Fibroblast of mammary gland (primary cell): ENCODE data around the gene LRRC58.

Experiments
- DNase-seq: peaks from one replicate; pipeline ENCODE4 v3.0.0-alpha.2; 2010; ENCODE audit warnings: low read depth
- H3K4me3 ChIP-seq: 2 replicates; pipeline ENCODE4 v1.5.1; 2011; ENCODE audit warnings: low read depth, mild to moderate bottlenecking, low read length, moderate library complexity; ENCODE audit not compliant: control insufficient read depth
- CTCF ChIP-seq: conservative IDR thresholded peaks from 2 replicates; pipeline ENCODE4 v1.5.1; 2011; ENCODE audit warnings: low read depth, low read length, inconsistent platforms; ENCODE audit not compliant: control insufficient read depth, insufficient read depth

Gene LRRC58

GRCh38 chr3:120357807-120358206 lies 8.7 kb upstream of the LRRC58 start:
- H3K4me3 ChIP-seq = no peak overlapping the region
- no peak for TF ChIP-seq CTCF
- DNase-seq = no peak

GRCh38 chr3:120355486-120355885 lies 6.3 kb upstream of the LRRC58 start:
- no peak overlapping the region for H3K4me3 ChIP-seq
- no peak for DNase-seq
- TF ChIP-seq CTCF = no peak

GRCh38 chr3:120353463-120353862 lies 4.3 kb upstream of the LRRC58 start:
- DNase-seq = no peak
- no peak for TF ChIP-seq CTCF
- H3K4me3 ChIP-seq = no peak overlapping the region

GRCh38 chr3:120352017-120352416 lies 2.9 kb upstream of the LRRC58 start:
- no peak overlapping the region for H3K4me3 ChIP-seq
- DNase-seq = no peak
- no peak for TF ChIP-seq CTCF

- peak; percentile 87 for DNase-seq
- no peak for TF ChIP-seq CTCF
- H3K4me3 ChIP-seq = peak overlapping the region; percentile 90
Measured at GRCh38 chr3:120350401-120350941, 1.3 kb upstream of the LRRC58 start.

GRCh38 chr3:120349855-120350125 lies 636 bp upstream of the LRRC58 start:
- no peak for DNase-seq

More at GRCh38 chr3:120349855-120350125, 636 bp upstream of the LRRC58 start:
- H3K4me3 ChIP-seq = peak overlapping the region; percentile 90
- TF ChIP-seq CTCF = no peak
